AG09319 (cell line): ENCODE results near the gene NEK8.

Experiments
- DNase-seq: peaks from one replicate; pipeline ENCODE4 v3.0.0-alpha.2; 2010; ENCODE audit warnings: low read depth; ENCODE audit errors: extremely low read depth
- TF ChIP-seq, protein P1 (sequence below): IDR thresholded peaks from 2 replicates; pipeline ENCODE4 v1.5.1; 2011; ENCODE audit warnings: low read depth, mild to moderate bottlenecking, inconsistent platforms, low read length, moderate library complexity

The NEK8 gene

DNA sequence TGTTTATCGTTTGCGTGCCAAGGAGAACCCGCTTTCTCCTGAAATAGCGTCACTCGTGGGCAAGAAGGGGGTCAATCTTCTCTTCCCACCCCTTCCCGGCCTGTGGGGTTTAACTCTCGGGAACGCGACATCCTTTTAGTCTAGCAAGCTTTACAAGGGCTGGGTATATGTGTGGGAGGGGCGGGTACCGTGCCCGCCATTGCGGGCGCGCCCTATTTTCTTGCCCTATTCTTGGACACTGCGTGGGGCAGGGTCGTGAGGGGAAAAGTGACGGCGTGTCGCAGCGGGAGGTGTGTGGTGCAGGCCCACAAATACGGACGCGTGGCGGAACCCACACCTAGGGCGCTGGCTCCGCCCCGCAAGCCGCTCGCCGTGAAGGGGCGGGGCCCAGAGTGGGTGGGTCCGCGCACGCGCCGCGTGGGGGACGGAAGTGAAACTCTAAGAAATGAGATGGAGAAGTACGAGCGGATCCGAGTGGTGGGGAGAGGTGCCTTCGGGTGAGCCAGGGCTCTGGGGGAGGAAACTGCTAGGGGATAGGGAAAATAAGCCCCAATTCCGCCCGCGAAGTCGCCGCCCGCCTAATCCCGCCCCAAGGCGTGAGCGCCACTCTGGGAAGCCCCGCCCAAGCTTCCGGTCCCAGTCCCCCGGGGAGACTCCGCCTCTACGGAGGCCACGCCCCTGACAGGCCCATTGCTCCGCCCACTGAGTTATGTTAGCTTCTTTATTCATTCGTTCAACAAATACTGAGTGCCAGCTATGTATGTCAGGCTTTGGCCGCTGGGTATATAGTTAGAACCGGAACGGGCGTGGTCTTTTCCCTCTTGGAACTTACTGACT lies at the start of gene NEK8:
NEK8 (plus strand) TSS at position 425 of the 837 bp plus-strand sequence; CDS start at position 451, 26 bp downstream.
- peak; percentile 75 for DNase-seq
- TF ChIP-seq, protein P1, sequence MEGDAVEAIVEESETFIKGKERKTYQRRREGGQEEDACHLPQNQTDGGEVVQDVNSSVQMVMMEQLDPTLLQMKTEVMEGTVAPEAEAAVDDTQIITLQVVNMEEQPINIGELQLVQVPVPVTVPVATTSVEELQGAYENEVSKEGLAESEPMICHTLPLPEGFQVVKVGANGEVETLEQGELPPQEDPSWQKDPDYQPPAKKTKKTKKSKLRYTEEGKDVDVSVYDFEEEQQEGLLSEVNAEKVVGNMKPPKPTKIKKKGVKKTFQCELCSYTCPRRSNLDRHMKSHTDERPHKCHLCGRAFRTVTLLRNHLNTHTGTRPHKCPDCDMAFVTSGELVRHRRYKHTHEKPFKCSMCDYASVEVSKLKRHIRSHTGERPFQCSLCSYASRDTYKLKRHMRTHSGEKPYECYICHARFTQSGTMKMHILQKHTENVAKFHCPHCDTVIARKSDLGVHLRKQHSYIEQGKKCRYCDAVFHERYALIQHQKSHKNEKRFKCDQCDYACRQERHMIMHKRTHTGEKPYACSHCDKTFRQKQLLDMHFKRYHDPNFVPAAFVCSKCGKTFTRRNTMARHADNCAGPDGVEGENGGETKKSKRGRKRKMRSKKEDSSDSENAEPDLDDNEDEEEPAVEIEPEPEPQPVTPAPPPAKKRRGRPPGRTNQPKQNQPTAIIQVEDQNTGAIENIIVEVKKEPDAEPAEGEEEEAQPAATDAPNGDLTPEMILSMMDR: no peak; the same call in 1 of the 2 replicates

DNA sequence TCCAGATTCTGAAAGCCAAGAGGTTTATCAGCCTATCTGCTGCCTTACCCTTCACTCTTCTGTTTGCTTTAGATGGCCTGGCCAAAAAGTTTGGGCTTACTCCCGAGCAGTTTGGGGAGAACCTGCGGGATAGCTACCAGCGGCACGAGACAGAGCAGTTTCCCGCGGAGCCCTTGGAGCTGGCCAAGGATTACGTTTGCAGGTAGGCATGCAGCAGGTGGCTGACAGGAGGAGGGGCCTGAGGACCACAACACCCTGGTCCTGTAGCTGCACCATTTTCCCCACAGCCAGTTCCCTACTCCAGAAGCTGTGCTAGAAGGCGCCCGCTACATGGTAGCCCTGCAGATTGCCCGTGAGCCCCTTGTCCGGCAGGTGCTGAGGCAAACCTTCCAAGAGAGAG lies 45.9 kb upstream of the NEK8 start:
- TF ChIP-seq, protein P1: no peak
- DNase-seq: no peak

DNA sequence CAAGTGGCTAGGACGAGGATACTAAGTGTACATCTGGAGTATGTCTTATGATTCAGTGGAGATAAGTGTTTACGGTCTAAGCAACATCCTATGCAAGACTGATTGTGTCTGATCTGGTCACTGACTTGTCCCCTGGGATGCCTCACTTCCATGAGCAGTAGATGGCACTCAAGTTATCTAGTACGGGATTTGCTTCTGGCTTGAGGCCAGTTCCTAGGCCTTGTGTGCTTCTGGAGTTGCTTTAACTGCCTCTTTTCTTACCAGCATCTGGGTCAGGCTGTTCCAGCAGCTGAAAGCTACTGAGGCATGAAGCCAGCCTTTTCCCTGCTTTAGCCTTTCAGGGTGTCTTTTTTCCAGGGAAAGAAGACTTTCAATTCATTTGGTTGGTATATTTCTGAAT lies 43.6 kb upstream of the NEK8 start:
- TF ChIP-seq, protein P1: no peak
- DNase-seq: peak; percentile 22

DNA sequence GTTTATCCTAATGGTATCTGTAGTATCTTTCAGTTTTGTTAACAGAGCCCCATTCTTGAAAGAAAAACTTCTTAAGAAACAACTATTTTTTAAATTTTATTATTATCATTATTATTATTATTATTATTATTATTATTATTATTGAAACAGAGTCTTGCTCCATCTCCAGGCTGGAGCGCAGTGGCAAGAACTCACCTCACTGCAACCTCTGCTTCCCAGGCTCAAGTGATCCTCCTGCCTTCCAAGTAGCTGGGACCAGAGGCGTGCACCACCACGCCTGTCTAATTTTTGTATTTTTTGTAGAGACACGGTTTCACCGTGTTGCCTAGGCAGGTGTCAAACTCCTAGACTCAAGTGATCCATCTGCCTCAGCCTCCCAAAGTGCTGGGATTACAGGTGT lies 43.2 kb upstream of the NEK8 start:
- DNase-seq: no peak
- TF ChIP-seq, protein P1: no peak

DNA sequence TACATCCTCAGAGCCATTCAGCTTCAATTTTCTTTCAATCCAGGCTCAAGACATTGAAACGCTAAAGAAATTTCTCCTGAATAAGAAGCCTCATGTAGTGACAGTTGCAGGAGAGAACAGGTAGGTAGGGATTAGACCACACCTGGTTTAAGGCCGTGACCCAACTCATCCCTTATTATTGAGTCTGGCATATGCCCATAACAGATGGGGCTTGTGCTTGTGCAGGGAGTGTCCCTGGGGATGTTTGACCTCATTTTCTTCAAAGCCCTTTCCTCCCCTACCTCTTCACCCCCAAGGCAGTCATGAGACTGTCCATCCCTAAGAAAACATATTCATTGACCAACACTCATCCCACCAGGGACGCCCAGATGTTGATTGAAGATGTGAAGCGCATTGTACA lies 42.3 kb upstream of the NEK8 start:
- DNase-seq: no peak

DNA sequence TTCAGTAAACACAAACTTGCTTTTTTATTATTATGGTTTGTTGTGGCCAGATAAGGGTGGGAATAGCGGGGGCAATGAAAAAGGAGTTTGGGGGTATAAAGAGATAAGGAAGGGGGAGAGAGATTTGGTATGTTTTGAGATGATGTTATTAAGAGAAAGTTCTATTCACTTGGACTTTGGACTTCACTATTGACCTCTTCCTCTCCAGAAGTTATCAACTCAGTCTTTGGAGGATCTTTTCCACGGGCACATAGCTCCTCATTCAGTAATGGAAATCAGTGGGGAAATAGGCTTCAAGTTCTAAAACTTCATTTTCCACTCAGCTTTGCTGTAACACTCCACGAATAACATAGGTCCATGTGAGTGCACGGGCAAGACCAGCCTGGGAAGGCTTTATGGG lies 40.1 kb upstream of the NEK8 start:
- TF ChIP-seq, protein P1: no peak
- no peak for DNase-seq

More for the DNA sequence above, 42.3 kb upstream of the NEK8 start:
- TF ChIP-seq, protein P1: no peak

DNA sequence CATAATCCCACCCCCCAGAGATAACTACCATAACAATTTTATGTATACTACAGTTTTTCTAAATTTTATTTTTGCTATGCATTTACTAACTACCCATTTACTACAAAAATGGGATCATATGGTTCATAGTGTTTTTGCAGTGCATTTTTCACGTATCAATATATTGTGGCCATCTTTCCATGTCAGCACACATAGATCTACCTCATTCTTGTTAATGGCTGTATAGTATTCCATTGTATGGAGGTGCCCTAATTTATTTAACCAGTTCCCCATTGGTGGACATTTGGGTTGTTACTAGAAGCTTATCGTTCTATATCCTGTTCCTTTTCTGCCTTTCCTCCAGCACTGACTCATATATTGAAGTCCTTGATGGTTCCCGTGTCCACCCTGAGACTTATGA lies 39.6 kb upstream of the NEK8 start:
- TF ChIP-seq, protein P1: no peak
- DNase-seq: no peak
